GM13976 (cell line): Measurements from ENCODE around the gene SCAI.

Source experiments
- DNase-seq: peaks from one replicate; pipeline ENCODE4 v3.0.0; 2012; ENCODE audit warnings: low spot score
- in situ Hi-C: fragments of 300-500 bp; cut with MboI; formaldehyde crosslinking; loops from one replicate; pipeline ENCODE4 v1.12.0; 2022; ENCODE audit warnings: low sequenced_read_pairs, mixed read lengths, inconsistent platforms; ENCODE audit not compliant: unreplicated experiment
- TF ChIP-seq, protein P1 (sequence below): IDR thresholded peaks from 2 replicates; pipeline ENCODE4 v1.5.1; 2012; ENCODE audit warnings: borderline replicate concordance, mild to moderate bottlenecking; ENCODE audit not compliant: insufficient read depth; ENCODE audit errors: extremely low read depth, missing control alignments, control extremely low read depth

The SCAI gene

DNA sequence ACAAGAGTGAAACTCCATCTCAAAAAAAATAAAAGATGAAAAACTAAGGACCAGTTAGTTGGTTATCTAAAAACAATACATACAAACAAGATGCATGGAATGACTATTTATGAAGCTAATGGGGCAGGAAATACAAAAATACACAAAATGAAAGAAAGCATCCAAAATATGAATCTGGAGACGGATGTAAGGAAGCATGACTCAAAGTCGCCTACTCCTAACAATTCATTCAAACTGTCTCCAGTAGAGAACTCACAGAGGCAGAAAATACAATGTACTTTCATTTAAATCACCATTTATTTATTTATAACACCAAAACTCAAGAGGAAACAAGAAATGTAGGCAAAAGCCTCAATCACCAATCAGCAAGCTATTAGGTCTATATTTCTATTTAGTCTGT is 68.4 kb downstream of the SCAI start:
- in situ Hi-C loops: no loop called here
- TF ChIP-seq, protein P1, sequence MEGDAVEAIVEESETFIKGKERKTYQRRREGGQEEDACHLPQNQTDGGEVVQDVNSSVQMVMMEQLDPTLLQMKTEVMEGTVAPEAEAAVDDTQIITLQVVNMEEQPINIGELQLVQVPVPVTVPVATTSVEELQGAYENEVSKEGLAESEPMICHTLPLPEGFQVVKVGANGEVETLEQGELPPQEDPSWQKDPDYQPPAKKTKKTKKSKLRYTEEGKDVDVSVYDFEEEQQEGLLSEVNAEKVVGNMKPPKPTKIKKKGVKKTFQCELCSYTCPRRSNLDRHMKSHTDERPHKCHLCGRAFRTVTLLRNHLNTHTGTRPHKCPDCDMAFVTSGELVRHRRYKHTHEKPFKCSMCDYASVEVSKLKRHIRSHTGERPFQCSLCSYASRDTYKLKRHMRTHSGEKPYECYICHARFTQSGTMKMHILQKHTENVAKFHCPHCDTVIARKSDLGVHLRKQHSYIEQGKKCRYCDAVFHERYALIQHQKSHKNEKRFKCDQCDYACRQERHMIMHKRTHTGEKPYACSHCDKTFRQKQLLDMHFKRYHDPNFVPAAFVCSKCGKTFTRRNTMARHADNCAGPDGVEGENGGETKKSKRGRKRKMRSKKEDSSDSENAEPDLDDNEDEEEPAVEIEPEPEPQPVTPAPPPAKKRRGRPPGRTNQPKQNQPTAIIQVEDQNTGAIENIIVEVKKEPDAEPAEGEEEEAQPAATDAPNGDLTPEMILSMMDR: no peak
- DNase-seq: no peak

DNA sequence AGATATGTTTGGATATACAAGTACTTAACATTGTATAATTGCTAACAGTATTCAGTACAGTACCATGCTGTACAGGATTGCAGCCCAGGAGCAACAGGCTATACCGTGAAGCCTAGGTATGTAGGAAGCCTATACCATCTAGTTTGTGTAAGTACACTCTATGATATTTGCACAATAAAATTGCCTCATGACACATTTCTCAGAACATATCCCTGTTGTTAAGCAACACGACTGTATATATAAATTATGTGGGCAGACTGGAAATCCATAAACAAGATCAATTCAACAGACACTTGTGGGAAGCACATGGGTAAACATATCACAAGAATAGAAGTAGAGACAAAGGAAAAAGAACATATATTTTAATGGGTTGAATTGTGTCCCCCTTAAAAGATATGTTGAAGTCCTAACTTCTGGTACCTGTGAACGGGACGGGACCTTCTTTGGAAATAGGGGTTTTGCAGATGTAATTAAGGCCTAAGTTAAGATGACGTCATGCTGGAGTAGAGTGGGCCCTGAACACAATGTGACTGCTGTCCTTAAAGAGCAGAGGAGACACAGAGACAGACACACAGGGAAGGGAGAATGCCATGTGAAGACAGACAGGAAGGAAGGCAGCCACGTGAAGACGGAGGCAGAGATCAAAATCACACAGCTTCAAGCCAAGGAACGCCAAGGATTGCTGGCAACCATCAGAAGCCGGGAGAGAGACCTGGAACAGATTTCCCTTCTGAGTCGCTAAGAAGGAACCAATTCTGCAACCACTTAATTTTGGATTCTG is 76.3 kb downstream of the SCAI start:
- no peak for DNase-seq
- in situ Hi-C loops: no loop called here
- TF ChIP-seq, protein P1: no peak

DNA sequence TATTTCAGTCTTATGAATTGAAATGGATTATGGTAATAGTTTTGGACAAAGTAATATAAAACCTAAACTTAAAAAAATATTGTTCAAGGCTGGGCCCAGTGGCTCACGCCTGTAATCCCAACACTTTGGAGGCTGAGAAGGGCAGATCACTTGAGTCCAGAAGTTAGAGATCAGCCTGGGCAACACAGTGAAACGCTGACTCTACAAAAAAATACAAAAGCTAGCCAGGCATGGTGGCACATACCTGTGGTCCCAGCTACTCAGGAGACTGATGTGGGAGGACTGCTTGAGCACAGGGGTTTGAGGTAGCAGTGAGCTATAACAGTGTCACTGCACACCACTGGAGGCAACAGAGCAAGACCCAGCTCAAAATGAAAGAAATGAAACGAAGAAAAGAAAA is 81.9 kb downstream of the SCAI start:
- in situ Hi-C loops: no loop called here
- no peak for DNase-seq
- TF ChIP-seq, protein P1: no peak

DNA sequence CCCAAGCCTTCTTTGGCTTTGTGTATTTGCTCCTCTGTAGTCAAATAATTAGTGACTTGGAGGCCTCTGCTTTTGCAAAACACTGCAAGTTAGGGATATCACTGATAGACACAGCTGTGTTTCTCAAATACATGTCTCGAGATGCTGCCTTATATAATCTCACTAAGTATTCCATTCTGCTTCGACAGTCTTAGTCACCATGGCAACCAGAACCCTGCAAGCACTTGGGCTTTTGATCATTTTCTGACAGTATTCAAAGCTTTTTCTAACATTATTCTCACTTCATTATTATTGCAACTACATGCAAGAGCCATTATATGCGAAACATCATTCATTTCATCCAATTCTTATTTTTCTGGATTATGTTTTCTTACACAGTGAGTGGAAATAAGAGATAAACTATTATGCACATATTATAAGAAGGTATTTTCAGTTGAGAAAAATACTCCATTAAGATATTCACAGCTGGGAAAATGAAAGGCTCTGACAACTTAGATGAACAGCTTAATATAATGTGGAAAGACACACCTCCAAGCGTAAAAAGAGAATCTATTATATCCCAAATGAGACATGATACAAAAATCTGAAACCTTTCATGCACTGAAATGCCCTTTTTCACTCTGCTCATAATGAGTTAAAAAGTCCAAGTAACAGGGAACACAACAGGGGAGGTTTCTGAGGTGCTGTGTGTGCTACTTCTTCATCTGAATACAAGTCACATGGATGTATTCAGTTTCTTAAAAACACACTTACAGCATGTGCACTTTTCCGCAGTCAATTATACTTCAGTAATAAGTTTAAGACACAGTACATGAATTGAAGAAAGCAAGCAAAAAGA is 93.9 kb downstream of the SCAI start:
- TF ChIP-seq, protein P1: no peak

DNA sequence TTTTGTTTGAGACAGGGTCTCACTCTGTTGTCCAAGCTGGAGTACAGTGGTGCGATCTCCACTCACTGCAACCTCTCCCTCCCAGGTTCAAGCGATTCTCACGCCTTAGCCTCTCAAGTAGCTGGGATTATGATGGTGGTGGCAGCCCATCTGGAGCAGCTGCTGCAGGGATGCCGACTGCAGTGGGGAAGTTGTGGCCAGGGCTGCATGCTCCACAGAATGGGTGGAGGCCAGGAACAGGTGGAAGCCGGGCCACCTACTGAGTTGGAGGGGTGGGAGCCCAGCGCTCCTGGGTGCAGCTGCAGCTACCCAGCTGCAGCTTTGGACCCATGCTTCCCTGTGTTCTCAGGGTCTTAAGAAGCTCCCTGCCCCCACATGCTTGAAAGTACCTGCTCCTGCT is 99.7 kb downstream of the SCAI start:
- in situ Hi-C loops: no loop called here
- TF ChIP-seq, protein P1: no peak
- DNase-seq: no peak

More for the DNA sequence above, 93.9 kb downstream of the SCAI start:
- no peak for DNase-seq
- in situ Hi-C loops: no loop called here

DNA sequence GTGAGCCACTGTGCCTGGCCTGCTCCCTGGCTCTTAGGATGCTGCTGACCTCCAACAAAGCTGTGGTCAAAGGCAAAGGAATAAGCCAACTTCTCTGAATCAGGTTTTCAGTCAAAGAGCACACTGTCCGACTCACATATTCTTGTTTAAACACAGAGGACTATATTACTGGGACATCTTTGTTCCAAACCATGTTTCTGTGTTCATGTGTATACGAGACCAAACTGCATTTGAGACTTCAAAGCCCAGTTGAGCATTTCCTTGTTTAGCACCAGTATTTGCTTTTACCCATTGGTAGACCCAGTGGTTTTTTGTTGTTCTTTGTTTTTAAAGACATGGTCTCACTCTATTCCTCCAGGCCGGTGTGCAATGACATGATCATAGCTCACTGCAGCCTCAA is 100.2 kb downstream of the SCAI start:
- no peak for DNase-seq
- TF ChIP-seq, protein P1: no peak
- in situ Hi-C loops: no loop called here
